Ovary (tissue), 3 donors: ENCODE measurements around the gene RAI14.
"Not testable (repeated sequence)": the region's sequence is repeated elsewhere in the genome, so short reads cannot be mapped to it uniquely, and the experiment has no call there.

ENCODE experiments used
- CTCF ChIP-seq, 3 donors: fragments of 450-650 bp in 2 of 3; fragments of 200-600 bp in 1 of 3; IDR thresholded peaks; one replicate each; pipeline versions ENCODE4 v1.5.1 to v1.8.0; 2016 to 2022; ENCODE audit warnings: antibody characterized with exemption in 3 of 3, mild to moderate bottlenecking in 1 of 3
- EP300 ChIP-seq: sonication (generic); formaldehyde crosslinking; IDR thresholded peaks from one replicate; pipeline ENCODE4 v1.6.1; 2017; ENCODE audit warnings: antibody characterized with exemption
- POLR2A ChIP-seq: fragments of 450-650 bp; IDR thresholded peaks from one replicate; pipeline ENCODE4 v1.6.1; 2017; ENCODE audit warnings: antibody characterized with exemption, mild to moderate bottlenecking, moderate library complexity
- donor health status: DM: no; HTN: no; CAD: no.

- TF ChIP-seq CTCF (IDR thresholded peaks at IDR 0.05); POLR2A; EP300: not testable (repeated sequence)
Measured at GRCh38 chr5:34759213-34759612, 103.1 kb downstream of the RAI14 start.
